Gastroesophageal sphincter (tissue), 3 donors: ENCODE results near the gene ANO10.

Experiments
- POLR2A ChIP-seq, 2 donors: fragments of 450-650 bp; IDR thresholded peaks; one replicate each; pipeline ENCODE4 v1.6.1; 2017; ENCODE audit warnings: antibody characterized with exemption in 2 of 2, mild to moderate bottlenecking in 2 of 2, moderate library complexity in 1 of 2
- POLR2AphosphoS5 ChIP-seq: sonication (generic); formaldehyde crosslinking; IDR thresholded peaks from one replicate; pipeline ENCODE4 v1.6.1; 2017; ENCODE audit warnings: antibody characterized with exemption
- TF ChIP-seq, protein P1 (sequence below), 4 experiments: fragments of 200-600 bp in 2 of 4; fragments of 450-650 bp in 2 of 4; sonication (generic) in 1 of 4; IDR thresholded peaks; one replicate each; pipeline ENCODE4 v1.5.1; 2017 to 2019; ENCODE audit warnings: antibody characterized with exemption in 4 of 4, mild to moderate bottlenecking in 2 of 4, moderate library complexity in 2 of 4

DNA sequence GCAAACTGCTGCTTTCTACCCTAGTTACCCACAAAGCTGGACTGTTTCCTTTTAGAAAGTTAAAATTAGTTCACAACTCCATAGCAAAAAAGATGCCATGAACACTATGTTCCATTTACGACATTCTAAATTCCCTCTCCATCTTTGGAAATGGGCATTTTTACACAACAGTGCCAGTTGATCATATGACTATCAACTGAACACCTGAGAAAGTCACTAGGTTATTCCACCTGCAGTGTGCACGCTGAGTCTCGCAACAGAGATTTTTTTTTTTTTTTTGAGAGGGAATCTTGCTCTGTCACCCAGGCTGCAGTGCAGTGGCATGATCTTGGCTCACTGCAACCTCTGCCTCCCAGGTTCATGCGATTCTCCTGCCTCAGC lies 215.2 kb downstream of the ANO10 start:
- TF ChIP-seq, protein P1, sequence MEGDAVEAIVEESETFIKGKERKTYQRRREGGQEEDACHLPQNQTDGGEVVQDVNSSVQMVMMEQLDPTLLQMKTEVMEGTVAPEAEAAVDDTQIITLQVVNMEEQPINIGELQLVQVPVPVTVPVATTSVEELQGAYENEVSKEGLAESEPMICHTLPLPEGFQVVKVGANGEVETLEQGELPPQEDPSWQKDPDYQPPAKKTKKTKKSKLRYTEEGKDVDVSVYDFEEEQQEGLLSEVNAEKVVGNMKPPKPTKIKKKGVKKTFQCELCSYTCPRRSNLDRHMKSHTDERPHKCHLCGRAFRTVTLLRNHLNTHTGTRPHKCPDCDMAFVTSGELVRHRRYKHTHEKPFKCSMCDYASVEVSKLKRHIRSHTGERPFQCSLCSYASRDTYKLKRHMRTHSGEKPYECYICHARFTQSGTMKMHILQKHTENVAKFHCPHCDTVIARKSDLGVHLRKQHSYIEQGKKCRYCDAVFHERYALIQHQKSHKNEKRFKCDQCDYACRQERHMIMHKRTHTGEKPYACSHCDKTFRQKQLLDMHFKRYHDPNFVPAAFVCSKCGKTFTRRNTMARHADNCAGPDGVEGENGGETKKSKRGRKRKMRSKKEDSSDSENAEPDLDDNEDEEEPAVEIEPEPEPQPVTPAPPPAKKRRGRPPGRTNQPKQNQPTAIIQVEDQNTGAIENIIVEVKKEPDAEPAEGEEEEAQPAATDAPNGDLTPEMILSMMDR (IDR thresholded peaks at IDR 0.05): no peak
- TF ChIP-seq POLR2A (IDR thresholded peaks at IDR 0.05) (no peak), POLR2AphosphoS5 (no peak)
